Right cardiac atrium (tissue), 5 donors: ENCODE results near the gene HRH4. TPM values are rescaled to one million over a fixed set of nuclear protein-coding genes. Genes with fewer than 3 reads are reported as not detected.
A peak's percentile ranks its signal among the peaks of the same experiment; 100 is the strongest.

Experiments used
- ATAC-seq, 2 donors: fragments of 200-7000 bp; cut with Tn5 transposase; one replicate each; pipeline versions ENCODE4 v1.8.0 to v1.9.1; 2020; ENCODE audit warnings: moderate library complexity in 2 of 2, mild to moderate bottlenecking in 1 of 2
- DNase-seq, 3 donors: peaks; one replicate each; pipeline ENCODE4 v3.0.0-alpha.2; 2020
- H3K27ac ChIP-seq: one replicate; pipeline ENCODE4 v1.5.1; 2013; ENCODE audit warnings: mild to moderate bottlenecking, low read length, control low read depth, moderate library complexity
- H3K27me3 ChIP-seq: one replicate; pipeline ENCODE4 v1.6.1; 2013; ENCODE audit not compliant: control insufficient read depth, insufficient read depth
- H3K4me1 ChIP-seq: one replicate; pipeline ENCODE4 v1.6.1; 2013; ENCODE audit warnings: low read length; ENCODE audit not compliant: control insufficient read depth, insufficient read depth
- H3K4me3 ChIP-seq: one replicate; pipeline ENCODE4 v1.5.1; 2013; ENCODE audit warnings: low read length, control low read depth
- H3K9me3 ChIP-seq: one replicate; pipeline ENCODE4 v1.6.1; 2013; ENCODE audit warnings: low read length; ENCODE audit not compliant: control insufficient read depth
- WGBS: extraction: QIAGEN DNeasy Blood & Tissue Kit; methylation state at CpG from one replicate; pipeline ENCODE4 v1.1.7; 2013; 5-methylcytosine and 5-hydroxymethylcytosine counted together
- intact Hi-C, 4 donors: fragments of 100-400 bp; cut with DNase I; formaldehyde crosslinking; loops; one replicate each; pipeline versions ENCODE4 v1.11.0 to v1.14.0; 2022 to 2023
- polyA plus RNA-seq: library from polyadenylated mRNA; stranded (reverse); fragments of 200-250 nt; gene quantifications from one replicate; pipeline ENCODE4 v1.2.3, GENCODE V29; 2013
- total RNA-seq, 4 donors: library from RNA; stranded (reverse); fragmentation: NEBNext Ultra II Directional; extraction: Animal tissue kit (Norgen Biotek cat#: 25700); gene quantifications; one replicate each; pipeline ENCODE4 v1.2.1, GENCODE V29; 2021
- donor health status: healthy with polysubstance abuse.
- donor health status: DM: no; HTN: yes; CAD: no.
- donor health status: DM: no; HTN: no; CAD: no.
- donor health status: DM: no; HTN: yes; CAD: no; lungs with severe emphysema.
- donor health status: DM: yes; HTN: yes; CAD: no.

Gene HRH4
- total and polyA plus RNA-seq, 5 donors, result not detected

DNA sequence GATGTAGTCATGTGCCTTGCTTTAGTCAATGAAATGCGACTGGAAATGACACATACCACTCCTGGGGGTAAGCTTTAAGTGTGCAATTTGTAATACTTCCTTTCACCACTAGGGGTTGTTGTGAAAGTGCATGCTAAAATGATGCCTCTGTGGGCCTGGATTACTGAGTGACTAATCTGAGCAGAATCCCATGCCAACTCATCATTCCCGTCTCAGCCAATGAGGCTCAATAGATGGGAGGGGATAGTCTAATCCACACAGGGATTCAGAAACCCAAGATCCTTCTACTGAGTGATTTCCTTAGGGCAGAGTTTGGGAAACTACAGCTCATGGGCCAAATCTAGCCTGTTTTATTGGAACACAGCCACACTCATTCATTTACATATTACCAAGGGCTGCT, 54.0 kb downstream of the HRH4 start:
- no peak overlapping the region for H3K4me3 ChIP-seq
- DNase-seq, result no peak
- 65% methylated on average over 2 of the region's 2 CpGs for WGBS
- peak in 1 of 2 donors; percentile 62 for ATAC-seq
- no peak overlapping the region for H3K27ac ChIP-seq
- no peaks in the 10 kb centered on the region for H3K9me3 ChIP-seq
- intact Hi-C loops, result no loop called here
- H3K4me1 ChIP-seq, result no peaks in the 10 kb centered on the region
- no peaks in the 10 kb centered on the region for H3K27me3 ChIP-seq

DNA sequence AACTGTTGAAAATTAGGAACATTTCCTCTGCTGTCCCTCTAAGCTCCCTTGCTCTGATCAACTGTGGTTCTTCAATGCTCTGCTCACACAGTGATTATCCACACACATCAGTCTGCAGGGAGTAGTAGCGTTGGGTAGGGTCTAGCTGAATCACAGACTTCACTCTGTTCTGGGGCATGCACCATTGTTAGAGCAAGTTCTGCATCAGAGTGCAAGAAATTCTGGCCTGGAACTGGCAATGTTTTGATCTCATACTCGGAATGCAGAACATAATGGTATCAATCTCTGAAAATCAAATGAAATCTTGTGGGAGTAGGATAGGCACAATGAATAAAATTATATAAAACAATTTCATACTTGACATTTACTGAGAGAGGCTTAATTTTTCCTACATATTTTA, 55.3 kb downstream of the HRH4 start:
- Histone ChIP-seq H3K27me3 (no peaks in the 10 kb centered on the region), H3K9me3 (no peaks in the 10 kb centered on the region), H3K4me1 (no peaks in the 10 kb centered on the region), H3K27ac (no peak overlapping the region), H3K4me3 (no peak overlapping the region)
- intact Hi-C loops, result no loop called here
- 75% methylated on average over 2 of the region's 2 CpGs for WGBS
- ATAC-seq (no peak), DNase-seq (no peak)

DNA sequence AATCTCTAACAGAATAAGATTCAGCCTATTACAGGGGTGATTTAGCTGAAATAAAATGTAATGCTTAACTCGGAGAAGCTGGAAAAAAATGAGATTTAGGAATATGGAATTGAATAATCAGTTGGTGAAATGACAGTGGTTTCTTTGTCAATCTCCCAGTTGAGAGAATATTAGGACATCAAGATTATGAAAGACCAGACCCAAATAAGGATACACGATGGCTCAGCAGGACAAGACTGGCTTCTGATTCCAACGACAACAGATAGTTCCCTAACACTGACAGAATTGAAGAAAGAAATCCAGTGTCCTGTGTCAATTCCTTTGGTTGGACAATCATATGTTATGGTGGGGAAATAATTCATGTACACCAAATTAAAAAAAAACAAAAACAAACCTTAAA, 55.8 kb downstream of the HRH4 start:
- ATAC-seq (no peak), DNase-seq (no peak)
- Histone ChIP-seq H3K9me3 (no peaks in the 10 kb centered on the region), H3K4me3 (no peak overlapping the region), H3K4me1 (no peaks in the 10 kb centered on the region), H3K27me3 (no peaks in the 10 kb centered on the region), H3K27ac (no peak overlapping the region)
- intact Hi-C loops, result no loop called here
- 67% methylated on average over 3 of the region's 3 CpGs for WGBS

DNA sequence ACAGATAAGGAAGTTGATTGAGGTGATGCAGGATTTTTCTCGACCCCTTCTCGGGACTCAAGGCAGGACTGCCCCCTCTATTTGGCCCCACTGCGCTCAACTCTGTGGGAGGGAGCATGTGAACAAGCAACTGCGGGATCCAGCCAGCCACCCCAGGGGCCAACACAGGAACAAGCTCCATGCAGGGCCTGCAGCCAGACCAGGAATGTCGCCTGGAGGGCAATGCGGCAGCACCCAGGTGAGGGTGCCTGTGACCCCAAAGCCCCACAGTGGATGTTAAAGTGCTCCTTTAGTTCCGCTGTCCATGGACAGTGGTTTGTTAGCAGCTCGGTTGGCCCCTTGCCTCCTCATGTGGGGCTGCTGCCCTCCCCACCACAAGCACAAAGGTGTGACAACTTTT, 57.1 kb downstream of the HRH4 start:
- intact Hi-C loops, result no loop called here
- Histone ChIP-seq H3K4me1 (no peaks in the 10 kb centered on the region), H3K9me3 (no peaks in the 10 kb centered on the region), H3K27me3 (no peaks in the 10 kb centered on the region), H3K27ac (no peak overlapping the region), H3K4me3 (no peak overlapping the region)
- no peak for ATAC-seq
- DNase-seq, result no peak
- 93% methylated on average over 8 of the region's 8 CpGs for WGBS

DNA sequence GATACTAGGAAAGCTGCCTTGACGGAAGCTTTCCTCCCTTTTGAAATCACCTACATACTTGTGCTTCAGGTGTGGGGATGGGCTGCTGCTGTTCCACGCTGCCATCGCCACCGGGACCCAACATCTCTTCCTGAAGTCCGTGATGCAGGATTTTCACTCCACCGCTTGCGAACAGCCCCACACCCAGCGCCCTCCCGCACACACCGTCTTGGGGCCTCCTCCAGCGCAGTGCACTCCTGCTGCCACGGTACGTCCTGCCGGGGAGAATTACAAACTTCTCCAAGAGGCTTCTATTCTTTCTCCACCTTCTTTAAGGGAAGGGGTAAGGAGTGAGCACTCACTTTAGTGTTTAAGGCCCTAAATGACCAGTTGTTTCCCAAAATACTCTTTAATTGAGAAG, 58.2 kb downstream of the HRH4 start:
- Histone ChIP-seq H3K4me1 (no peaks in the 10 kb centered on the region), H3K27me3 (no peaks in the 10 kb centered on the region), H3K27ac (no peak overlapping the region), H3K9me3 (no peaks in the 10 kb centered on the region), H3K4me3 (no peak overlapping the region)
- intact Hi-C loops, result no loop called here
- no peak for DNase-seq
- 85% methylated on average over 14 of the region's 14 CpGs for WGBS
- no peak for ATAC-seq

Other genes with a start within 250 kb of the HRH4 start
- gene OSBPL1A, start 62.8 kb upstream of the HRH4 start, total RNA-seq, result 10 to 100 TPM; 66.9 to 88.6 (median 79.6) TPM
- 45.9 TPM for gene OSBPL1A, start 62.8 kb upstream of the HRH4 start, polyA plus RNA-seq
- gene IMPACT, start 34.0 kb upstream of the HRH4 start, total RNA-seq, result 10 to 100 TPM; 21.3 to 29.8 (median 22.3) TPM
- gene IMPACT, start 34.0 kb upstream of the HRH4 start, polyA plus RNA-seq, result 11.9 TPM